ENCODE data around the gene YIF1A.

Gene YIF1A

DNA sequence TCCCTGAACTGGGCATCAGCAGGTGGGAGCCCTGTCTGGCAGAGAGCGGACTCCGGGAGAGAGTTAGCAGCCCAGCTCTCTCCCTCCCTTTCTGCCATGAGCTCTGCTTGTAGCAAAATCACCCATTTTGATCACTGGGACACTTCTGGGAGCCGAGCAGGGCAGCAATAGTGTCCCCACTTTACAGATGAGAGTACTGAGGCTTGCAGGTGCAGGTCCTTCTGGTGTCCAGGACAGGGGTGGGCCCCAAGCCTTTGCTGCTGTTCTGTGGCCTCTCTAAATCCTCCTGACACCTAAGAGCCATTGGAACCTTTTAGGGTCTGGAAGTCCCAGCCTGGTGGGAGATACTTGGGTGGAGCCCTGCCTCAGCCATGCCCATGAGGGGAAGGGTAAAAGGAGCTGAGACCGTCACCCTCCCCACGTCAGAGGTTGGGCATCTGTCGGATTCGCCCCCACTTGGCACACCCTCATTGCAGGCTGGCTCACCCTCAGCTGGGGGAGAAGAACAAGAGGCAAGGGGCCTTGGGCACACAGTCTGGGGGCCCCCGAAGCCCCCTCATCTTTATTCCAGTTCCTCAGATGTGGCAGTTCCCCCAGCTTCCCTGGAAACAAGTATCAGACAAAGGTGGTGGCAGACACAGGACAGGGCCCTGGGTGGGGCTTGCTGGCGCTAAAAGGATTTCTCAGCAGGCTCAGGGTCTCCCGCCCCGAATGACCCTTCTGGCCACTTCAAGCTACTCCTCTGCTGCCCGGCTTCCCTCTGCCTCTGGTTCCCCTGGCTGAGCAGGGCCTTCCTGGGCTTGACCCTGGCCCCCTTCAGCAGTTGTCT is 42.8 kb upstream of the YIF1A start:
- Histone ChIP-seq H3K9me3 (ENCODE audit: severe bottlenecking) (no peaks in the 10 kb centered on the region), H3K4me1 (ENCODE audit: insufficient read depth, poor library complexity, severe bottlenecking) (peaks cover 30% of the 10 kb centered on the region), H3K4me3 (ENCODE audit: severe bottlenecking) (no peak overlapping the region), H3K27ac (ENCODE audit: poor library complexity, severe bottlenecking) (no peak overlapping the region), H3K27me3 (ENCODE audit: insufficient read depth, poor library complexity, severe bottlenecking) (no peaks in the 10 kb centered on the region), H3K36me3 (ENCODE audit: low read depth) (peaks cover 37% of the 10 kb centered on the region)
- ATAC-seq (ENCODE audit: low read depth) (no peak), DNase-seq (ENCODE audit: low spot score) (peak; percentile 42)
- TF ChIP-seq CTCF (IDR thresholded peaks at IDR 0.05; ENCODE audit: poor library complexity, severe bottlenecking) = no peak

DNA sequence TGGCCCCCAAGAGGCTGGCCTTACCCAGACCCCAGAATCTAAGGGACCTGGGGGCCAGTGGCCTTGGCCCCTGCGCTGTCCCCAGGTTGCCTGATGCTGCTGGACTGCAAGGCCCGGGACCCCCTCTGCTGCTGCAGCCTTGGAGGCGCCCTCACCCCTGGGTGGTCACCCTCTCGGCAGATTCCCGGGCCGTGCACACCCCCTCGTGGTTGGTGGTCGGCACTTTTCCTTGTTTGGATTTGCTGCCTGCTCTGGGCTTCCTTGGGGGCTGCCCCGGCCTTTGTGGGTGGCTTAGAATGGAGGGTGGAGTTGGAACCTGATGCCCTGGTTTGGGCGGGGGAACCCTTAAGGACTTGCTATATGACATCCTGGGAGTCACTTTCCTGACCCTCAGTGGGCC is 42.0 kb upstream of the YIF1A start:
- H3K4me3 ChIP-seq (ENCODE audit: severe bottlenecking) = no peak overlapping the region
- ATAC-seq (ENCODE audit: low read depth) = no peak
- DNase-seq (ENCODE audit: low spot score) = no peak
- peaks cover 37% of the 10 kb centered on the region for H3K36me3 ChIP-seq (ENCODE audit: low read depth)
- H3K27ac ChIP-seq (ENCODE audit: poor library complexity, severe bottlenecking) = no peak overlapping the region
- H3K27me3 ChIP-seq (ENCODE audit: insufficient read depth, poor library complexity, severe bottlenecking) = no peaks in the 10 kb centered on the region
- peaks cover 31% of the 10 kb centered on the region for H3K4me1 ChIP-seq (ENCODE audit: insufficient read depth, poor library complexity, severe bottlenecking)
- TF ChIP-seq CTCF (IDR thresholded peaks at IDR 0.05; ENCODE audit: poor library complexity, severe bottlenecking) = no peak
- H3K9me3 ChIP-seq (ENCODE audit: severe bottlenecking) = no peaks in the 10 kb centered on the region

- no peaks in the 10 kb centered on the region for H3K9me3 ChIP-seq (ENCODE audit: severe bottlenecking)
- no peak for TF ChIP-seq CTCF (IDR thresholded peaks at IDR 0.05; ENCODE audit: poor library complexity, severe bottlenecking)
- no peak overlapping the region for H3K4me3 ChIP-seq (ENCODE audit: severe bottlenecking)
- ATAC-seq (ENCODE audit: low read depth) = no peak
- H3K36me3 ChIP-seq (ENCODE audit: low read depth) = peaks cover 24% of the 10 kb centered on the region
- H3K4me1 ChIP-seq (ENCODE audit: insufficient read depth, poor library complexity, severe bottlenecking) = peaks cover 29% of the 10 kb centered on the region
- DNase-seq (ENCODE audit: low spot score) = no peak
- peak overlapping the region; percentile 92 for H3K27ac ChIP-seq (ENCODE audit: poor library complexity, severe bottlenecking)
- no peaks in the 10 kb centered on the region for H3K27me3 ChIP-seq (ENCODE audit: insufficient read depth, poor library complexity, severe bottlenecking)
Measured at GRCh38 chr11:66329165-66329673, 40.3 kb upstream of the YIF1A start.

DNA sequence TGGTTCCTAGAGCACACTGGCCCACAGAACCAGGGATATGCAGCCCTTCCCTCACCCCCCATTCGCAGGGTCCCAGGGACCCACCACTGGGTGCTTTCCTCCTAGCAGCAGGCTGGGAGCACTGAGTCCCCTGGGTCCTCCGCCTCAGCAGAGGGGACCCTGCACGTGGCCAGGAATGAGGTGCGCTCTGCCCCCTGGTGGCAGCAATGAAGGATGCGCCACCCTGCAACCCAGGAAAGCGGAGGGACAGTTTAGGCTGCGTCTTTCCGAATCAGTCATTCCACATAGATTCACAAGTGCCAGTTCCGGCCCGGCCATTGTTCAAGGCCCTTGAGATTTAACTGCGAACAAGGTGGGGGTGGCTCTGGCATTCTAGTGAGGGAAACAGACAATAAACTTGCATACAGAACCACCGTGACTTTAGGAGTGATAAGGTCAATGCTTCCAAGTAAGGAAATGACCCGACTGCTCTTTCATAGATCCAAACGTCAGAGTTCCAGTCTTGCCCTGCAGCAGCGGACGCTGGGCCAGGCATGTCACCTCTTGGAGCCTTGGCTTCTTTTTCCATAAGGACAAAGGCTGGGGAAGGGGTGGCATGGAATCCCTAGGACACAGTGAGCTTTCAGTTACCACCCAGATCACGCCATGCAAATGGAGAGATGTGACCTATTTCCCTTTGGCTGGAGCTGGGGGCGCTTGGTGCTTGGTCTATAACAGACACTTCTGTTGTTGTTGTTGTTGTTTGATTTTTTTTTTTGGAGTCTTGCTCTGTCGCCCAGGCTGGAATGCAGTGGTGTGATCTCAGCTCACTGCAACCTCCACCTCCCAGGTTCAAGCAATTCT is 39.6 kb upstream of the YIF1A start:
- peaks cover 20% of the 10 kb centered on the region for H3K36me3 ChIP-seq (ENCODE audit: low read depth)
- DNase-seq (ENCODE audit: low spot score) = no peak
- H3K27me3 ChIP-seq (ENCODE audit: insufficient read depth, poor library complexity, severe bottlenecking) = no peaks in the 10 kb centered on the region
- no peak overlapping the region for H3K4me3 ChIP-seq (ENCODE audit: severe bottlenecking)
- peaks cover 29% of the 10 kb centered on the region for H3K4me1 ChIP-seq (ENCODE audit: insufficient read depth, poor library complexity, severe bottlenecking)
- H3K27ac ChIP-seq (ENCODE audit: poor library complexity, severe bottlenecking) = peak overlapping the region; percentile 92
- H3K9me3 ChIP-seq (ENCODE audit: severe bottlenecking) = no peaks in the 10 kb centered on the region
- ATAC-seq (ENCODE audit: low read depth) = peak; percentile 57
- peak; percentile 92 for TF ChIP-seq CTCF (IDR thresholded peaks at IDR 0.05; ENCODE audit: poor library complexity, severe bottlenecking)

Measured in RWPE2 (cell line).